PC-9 (cell line): ENCODE results near the gene MAGI2. TPM values are rescaled to one million over a fixed set of nuclear protein-coding genes. Genes with fewer than 3 reads are reported as not detected.

Source experiments
- BruUV-seq: library from RNA; stranded (reverse); fragments of 400-500 nt; replicated peaks from 2 replicates; lab custom pipeline; 2021; lab: Mats Ljungman, UMichigan
- CTCF ChIA-PET: fragments of 300-600 bp; sonication (Branson Sonifier 250); formaldehyde crosslinking; loops from one replicate; lab custom pipeline; 2022; ENCODE audit warnings: antibody characterized with exemption; lab: Charles Lee
- POLR2A ChIA-PET: fragments of 300-600 bp; sonication (Branson Sonifier 250); formaldehyde crosslinking; loops from one replicate; lab custom pipeline; 2022; ENCODE audit warnings: antibody characterized with exemption; ENCODE audit not compliant: unreplicated experiment; lab: Charles Lee
- DNase-seq, 2 experiments: peaks; one replicate each; pipeline versions ENCODE4 v3.0.0 to v3.0.0-alpha.2; 2015 to 2022; ENCODE audit warnings: mixed read lengths in 1 of 2
- H2AFZ ChIP-seq: fragments of 200-600 bp; sonication (generic); 2 replicates; pipeline ENCODE4 v1.8.1; 2017; ENCODE audit warnings: antibody characterized with exemption
- H3F3A ChIP-seq: fragments of 200-600 bp; sonication (generic); 2 replicates; pipeline ENCODE4 v1.8.1; 2017; ENCODE audit warnings: antibody characterized with exemption, mild to moderate bottlenecking, low read depth; ENCODE audit not compliant: insufficient read depth
- H3K27ac ChIP-seq: fragments of 200-600 bp; sonication (generic); 2 replicates; pipeline ENCODE4 v1.6.1; 2016; ENCODE audit warnings: mixed run types
- H3K27me3 ChIP-seq: fragments of 200-600 bp; sonication (generic); 2 replicates; pipeline ENCODE4 v1.6.1; 2016; ENCODE audit warnings: low read depth, mixed run types; ENCODE audit not compliant: insufficient read depth
- H3K36me3 ChIP-seq: fragments of 200-600 bp; sonication (generic); 2 replicates; pipeline ENCODE4 v1.6.1; 2016; ENCODE audit warnings: low read depth, mixed run types
- H3K4me1 ChIP-seq: fragments of 200-600 bp; sonication (generic); replicated peaks from 2 replicates; pipeline ENCODE4 v1.6.1; 2016; ENCODE audit warnings: mixed run types; ENCODE audit not compliant: insufficient read depth
- H3K4me2 ChIP-seq: fragments of 200-600 bp; sonication (generic); 2 replicates; pipeline ENCODE4 v1.6.1; 2017; ENCODE audit warnings: mixed run types
- H3K4me3 ChIP-seq: fragments of 200-600 bp; sonication (generic); 2 replicates; pipeline ENCODE4 v1.6.1; 2016; ENCODE audit warnings: mixed run types
- H3K79me2 ChIP-seq: fragments of 200-600 bp; sonication (generic); 2 replicates; pipeline ENCODE4 v1.6.1; 2017; ENCODE audit warnings: low read depth, mixed run types
- H3K9me2 ChIP-seq: fragments of 200-600 bp; sonication (generic); 2 replicates; pipeline ENCODE4 v1.8.1; 2017; ENCODE audit warnings: mild to moderate bottlenecking; ENCODE audit not compliant: insufficient read depth
- H3K9me3 ChIP-seq: fragments of 200-600 bp; sonication (generic); 2 replicates; pipeline ENCODE4 v1.8.1; 2016; ENCODE audit warnings: low read depth; ENCODE audit not compliant: insufficient read depth
- H4K20me1 ChIP-seq: fragments of 200-600 bp; sonication (generic); 2 replicates; pipeline ENCODE4 v1.8.1; 2017; ENCODE audit not compliant: insufficient read depth
- CTCF ChIP-seq: fragments of 200-600 bp; sonication (generic); conservative IDR thresholded peaks from 2 replicates; pipeline ENCODE4 v1.6.1; 2017; ENCODE audit warnings: mixed run types, antibody characterized with exemption, mild to moderate bottlenecking, moderate library complexity
- EZH2 ChIP-seq: fragments of 200-600 bp; sonication (generic); IDR thresholded peaks from 2 replicates; pipeline ENCODE4 v1.8.0; 2017; ENCODE audit warnings: antibody characterized with exemption, low read depth
- intact Hi-C: fragments of 100-400 bp; cut with micrococcal nuclease; formaldehyde crosslinking; loops from one replicate; pipeline ENCODE4 v1.10.0; 2022; ENCODE audit not compliant: unreplicated experiment
- total RNA-seq: library from RNA; stranded (reverse); gene quantifications from 2 replicates; pipeline ENCODE4 v1.2.3, GENCODE V29; 2021

The MAGI2 gene
- total RNA-seq, 1 experiment from 2014 or later: 0.92 TPM

- intact Hi-C loops: no loop called here
- no peak overlapping the region for H3K27ac ChIP-seq
- H2AFZ ChIP-seq: no peak overlapping the region
- ChIA-PET CTCF (no interaction called here), POLR2A (no interaction called here)
- H3F3A ChIP-seq: no peaks in the 10 kb centered on the region
- no peak for TF ChIP-seq CTCF
- no peak for TF ChIP-seq EZH2
- no peaks in the 10 kb centered on the region; the same call in 1 of the 2 replicates for H3K9me3 ChIP-seq
- no peaks in the 10 kb centered on the region for H3K4me1 ChIP-seq
- no peaks in the 10 kb centered on the region for H3K27me3 ChIP-seq
- H3K9me2 ChIP-seq: no peaks in the 10 kb centered on the region
- DNase-seq: no peak
- no peaks in the 10 kb centered on the region for H4K20me1 ChIP-seq
- BruUV-seq: no TSS peak
- H3K36me3 ChIP-seq: no peaks in the 10 kb centered on the region
- no peak overlapping the region for H3K4me2 ChIP-seq
- no peaks in the 10 kb centered on the region for H3K79me2 ChIP-seq
- no peak overlapping the region for H3K4me3 ChIP-seq
Observed at GRCh38 chr7:79377097-79377496, 76.4 kb downstream of the MAGI2 start.

GRCh38 chr7:79376299-79377025, 77.0 kb downstream of the MAGI2 start:
- no TSS peak for BruUV-seq
- POLR2A ChIA-PET: no interaction called here
- CTCF ChIA-PET: no interaction called here

GRCh38 chr7:79361214-79361613, 92.3 kb downstream of the MAGI2 start:
- Histone ChIP-seq H4K20me1 (no peaks in the 10 kb centered on the region), H3K79me2 (no peaks in the 10 kb centered on the region), H3K27ac (no peak overlapping the region), H2AFZ (no peak overlapping the region), H3K9me3 (no peaks in the 10 kb centered on the region; the same call in 1 of the 2 replicates), H3K36me3 (no peaks in the 10 kb centered on the region), H3K27me3 (no peaks in the 10 kb centered on the region), H3K9me2 (no peaks in the 10 kb centered on the region), H3K4me2 (no peak overlapping the region), H3K4me1 (no peaks in the 10 kb centered on the region), H3K4me3 (no peak overlapping the region), H3F3A (no peaks in the 10 kb centered on the region)
- intact Hi-C loops: no loop called here
- TF ChIP-seq EZH2 (no peak), CTCF (no peak)
- BruUV-seq: no TSS peak
- DNase-seq: no peak
- ChIA-PET CTCF (no interaction called here), POLR2A (interaction anchor here (0.5 kb wide), 1 partner anchor 1428 kb away, joined by 5 read pairs; no protein-coding TSS in a partner anchor)

More at GRCh38 chr7:79376299-79377025, 77.0 kb downstream of the MAGI2 start:
- Histone ChIP-seq H3K9me3 (no peaks in the 10 kb centered on the region; the same call in 1 of the 2 replicates), H3K79me2 (no peaks in the 10 kb centered on the region), H2AFZ (no peak overlapping the region), H3K9me2 (no peaks in the 10 kb centered on the region), H3F3A (no peaks in the 10 kb centered on the region), H3K4me3 (no peak overlapping the region), H4K20me1 (no peaks in the 10 kb centered on the region), H3K27me3 (no peaks in the 10 kb centered on the region), H3K4me1 (no peaks in the 10 kb centered on the region), H3K36me3 (no peaks in the 10 kb centered on the region), H3K27ac (no peak overlapping the region), H3K4me2 (no peak overlapping the region)
- intact Hi-C loops: no loop called here
- no peak for DNase-seq
- TF ChIP-seq CTCF: no peak
- TF ChIP-seq EZH2: no peak
